Measurements from ENCODE around the gene STK40.

GRCh38 chr1:36344395-36344680 is 41.4 kb downstream of the STK40 start:
- TF ChIP-seq CTCF (IDR thresholded peaks at IDR 0.05; ENCODE audit: low read depth, low read length, poor library complexity, severe bottlenecking), result no peak
- no peak for TF ChIP-seq EZH2phosphoT487 (IDR thresholded peaks at IDR 0.05; ENCODE audit: borderline replicate concordance, low read length)

Measured in DOHH2 (cell line).